Measurements from ENCODE around the gene CHCHD3.
"Not testable (repeated sequence)": the region's sequence is repeated elsewhere in the genome, so short reads cannot be mapped to it uniquely, and the experiment has no call there.

GRCh38 chr7:132902294-132902693, 179.6 kb downstream of the CHCHD3 start:
- TF ChIP-seq POLR2A, POLR2AphosphoS5, CTCF (IDR thresholded peaks at IDR 0.05): not testable (repeated sequence)
